Activated effector memory CD4-positive, alpha-beta T cell treated with Interleukin-2 at 50 U/mL for 16 hours (primary cell): ENCODE measurements around the gene CCDC192.
"Not testable (repeated sequence)": the region's sequence is repeated elsewhere in the genome, so short reads cannot be mapped to it uniquely, and the experiment has no call there.

Experiments
- DNase-seq: peaks from one replicate; pipeline ENCODE4 v3.0.0-alpha.2; 2020

The CCDC192 gene

DNA sequence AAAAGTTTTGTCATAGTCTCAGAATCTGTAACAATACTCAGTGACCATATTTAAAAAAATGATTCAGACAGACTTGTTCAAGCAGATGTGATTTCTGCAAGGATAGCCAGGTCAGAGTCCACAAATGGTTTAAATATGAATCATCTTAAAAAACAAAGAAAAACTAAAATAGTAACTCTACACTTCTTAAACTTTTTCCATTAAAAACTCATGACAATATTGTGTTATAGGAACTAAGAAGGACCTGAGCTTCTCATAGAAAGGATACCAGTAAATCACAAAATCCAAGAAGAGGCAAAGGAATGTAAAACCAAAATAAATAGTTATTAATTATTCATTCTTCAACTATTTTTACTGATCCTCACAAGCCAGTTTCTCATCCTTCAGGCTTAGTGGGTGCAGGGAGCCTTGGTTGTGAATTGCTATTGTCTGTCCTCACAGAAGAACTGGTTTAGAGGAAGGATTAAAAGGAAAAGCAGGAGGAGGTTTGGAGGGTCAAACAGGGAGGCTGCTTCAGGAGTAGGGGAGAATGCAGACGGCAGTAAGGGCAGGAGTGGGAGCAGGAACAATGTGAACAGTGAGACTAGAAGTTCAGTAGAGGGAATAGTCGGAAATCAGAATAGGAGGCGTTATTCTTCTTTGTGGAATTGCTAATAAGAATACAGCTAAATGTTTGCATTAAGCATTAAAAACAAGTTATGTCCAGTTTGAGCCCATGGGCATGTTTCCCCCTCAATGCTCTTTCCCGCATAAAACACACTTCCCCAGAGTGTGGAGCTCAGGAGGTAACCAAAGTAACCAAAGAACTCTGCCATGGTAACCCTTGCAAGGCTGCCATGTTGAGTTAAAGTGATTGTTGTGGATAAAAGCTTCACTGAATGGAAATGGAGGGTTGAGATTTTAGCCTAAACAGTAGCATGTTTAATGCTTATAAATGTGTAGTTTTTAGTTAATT lies 110.7 kb downstream of the CCDC192 start:
- DNase-seq: no peak

DNA sequence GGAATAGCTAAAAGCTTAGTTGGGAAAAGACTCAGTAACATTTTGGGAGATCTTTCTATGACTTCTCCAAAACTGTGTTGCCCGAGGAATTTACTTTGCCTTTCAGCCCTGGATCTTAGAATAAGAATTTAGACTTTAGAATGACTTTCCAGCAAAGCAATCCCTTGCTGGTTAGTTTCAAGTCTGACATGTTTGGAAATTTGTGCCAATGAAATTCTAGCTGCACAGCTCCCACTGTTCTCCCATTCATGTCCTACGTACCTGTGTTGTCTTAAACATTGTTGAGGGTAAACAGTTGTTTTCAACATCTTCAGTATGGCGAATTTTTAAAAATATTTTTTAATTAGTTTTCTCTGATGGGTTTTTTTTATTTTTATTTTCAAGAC lies 111.4 kb downstream of the CCDC192 start:
- DNase-seq: no peak

DNA sequence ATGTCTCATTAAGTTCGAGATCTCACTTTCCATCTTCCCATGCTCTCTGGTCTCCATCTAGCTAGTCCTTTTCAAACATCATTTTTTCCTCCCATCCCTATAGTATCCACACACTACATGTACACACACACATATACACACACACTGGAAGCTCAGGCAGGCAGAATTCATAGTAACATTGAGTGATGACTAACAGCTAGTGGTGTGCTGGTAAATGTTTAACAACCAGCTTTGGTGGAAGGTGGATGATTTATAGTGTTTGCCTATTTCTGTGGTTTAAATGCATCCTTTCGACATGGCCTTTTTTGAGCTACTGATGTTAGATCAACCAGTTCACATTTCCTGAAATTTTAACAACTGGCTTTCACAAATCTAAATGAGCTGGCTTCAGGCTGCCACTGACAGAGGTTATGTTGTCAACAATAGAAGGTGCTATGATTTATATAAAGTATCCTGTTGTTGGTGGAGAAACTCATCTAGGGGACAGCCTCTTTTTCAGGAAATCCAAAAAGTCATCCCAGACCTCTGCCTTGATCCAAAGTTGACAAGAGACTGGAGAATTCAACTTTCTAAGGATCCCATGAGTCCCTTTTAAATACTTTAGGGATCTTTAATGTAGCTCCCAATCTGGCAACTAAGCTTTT lies 117.8 kb downstream of the CCDC192 start:
- no peak for DNase-seq

DNA sequence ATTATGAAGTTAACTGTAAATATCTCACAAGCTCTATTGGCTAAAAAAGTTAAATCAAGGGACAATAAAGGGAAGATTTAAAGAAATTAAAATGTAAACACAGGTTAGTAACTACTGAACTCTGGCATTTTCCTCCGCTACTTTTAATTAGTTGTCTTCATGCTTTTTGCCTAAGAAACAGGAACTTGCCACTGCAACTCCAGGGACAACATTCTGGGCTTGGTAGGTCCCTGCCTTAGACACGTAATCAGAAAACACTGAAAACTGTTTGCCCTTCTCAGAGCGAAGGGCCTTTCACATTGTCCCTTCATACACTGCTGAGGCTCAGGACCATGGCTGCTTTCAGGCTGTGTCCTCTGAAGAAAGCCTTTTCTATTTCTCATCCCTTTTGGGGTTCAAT lies 118.7 kb downstream of the CCDC192 start:
- no peak for DNase-seq

DNA sequence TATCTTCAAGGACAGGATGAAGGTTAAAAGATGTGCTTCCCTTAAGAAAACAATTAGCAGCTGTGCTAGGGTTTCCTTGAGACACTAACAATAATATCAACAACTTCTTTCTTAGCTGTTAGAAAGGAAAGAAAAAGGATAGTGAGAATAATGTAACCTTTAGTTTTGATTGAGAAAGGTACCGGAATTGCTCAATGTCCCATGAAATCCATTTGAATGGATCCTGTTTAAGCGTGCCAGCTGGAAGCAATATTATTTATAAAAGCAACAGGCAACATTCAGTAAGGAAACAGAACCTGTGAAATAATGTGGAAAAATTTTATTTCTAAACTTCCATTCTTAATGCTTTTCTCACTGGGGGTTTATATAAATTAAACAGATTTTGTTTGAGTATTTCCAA lies 120.9 kb downstream of the CCDC192 start:
- DNase-seq: no peak

DNA sequence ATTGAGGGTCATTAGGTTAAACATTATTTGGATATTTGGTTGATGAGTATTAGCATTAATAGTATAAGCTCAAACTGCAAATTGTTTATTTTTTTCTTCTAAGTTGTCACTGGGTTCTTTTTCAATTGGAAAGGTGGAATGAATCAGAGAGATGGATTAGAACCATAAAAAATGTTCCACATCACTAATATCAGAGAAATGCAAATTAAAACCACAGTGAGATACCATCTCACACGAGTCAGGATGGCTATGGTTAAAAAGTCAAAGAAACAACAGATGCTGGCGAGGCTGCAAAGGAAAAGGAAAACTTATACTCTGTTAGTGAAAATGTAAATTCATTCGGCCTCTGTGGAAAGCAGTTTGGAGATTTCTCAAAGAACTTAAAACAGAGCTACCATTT lies 122.8 kb downstream of the CCDC192 start:
- DNase-seq: no peak

DNA sequence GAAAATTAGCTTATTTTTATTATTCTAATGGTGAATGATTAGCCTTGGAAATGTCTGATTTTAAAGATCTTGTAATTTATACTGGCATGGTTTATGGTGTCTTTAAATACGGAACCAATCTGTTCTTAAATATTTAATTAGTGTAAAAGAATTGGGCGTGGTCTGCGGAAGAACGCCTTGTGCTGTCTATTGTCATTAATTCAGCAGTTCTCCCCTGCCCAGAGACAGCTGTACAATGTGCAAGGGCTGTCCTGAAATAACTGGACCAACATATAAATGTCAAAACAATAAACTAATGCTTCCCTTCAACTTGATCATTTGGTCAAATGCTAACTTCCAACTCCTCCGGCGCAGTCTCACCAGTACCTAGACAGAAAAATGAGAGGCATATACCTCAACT lies 124.3 kb downstream of the CCDC192 start:
- DNase-seq: no peak

DNA sequence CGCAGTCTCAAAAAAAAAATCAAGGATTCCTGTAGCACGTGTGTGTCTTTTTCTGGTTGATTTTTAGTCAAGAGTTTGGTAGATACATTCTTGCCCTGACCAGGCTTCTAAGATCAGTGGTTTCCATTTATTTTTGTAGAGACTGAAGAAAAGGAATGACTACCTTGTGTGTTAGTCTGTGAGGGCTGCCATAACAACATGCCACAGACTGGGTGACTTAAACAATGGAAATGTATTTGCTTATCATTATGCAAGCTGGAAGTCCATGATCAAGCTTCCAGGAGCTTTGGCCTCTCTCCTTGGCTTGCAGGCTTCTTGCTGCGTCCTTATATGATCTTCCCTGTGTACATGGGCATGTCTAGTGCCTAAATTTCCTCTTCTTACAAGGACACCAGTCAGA lies 127.0 kb downstream of the CCDC192 start:
- no peak for DNase-seq

DNA sequence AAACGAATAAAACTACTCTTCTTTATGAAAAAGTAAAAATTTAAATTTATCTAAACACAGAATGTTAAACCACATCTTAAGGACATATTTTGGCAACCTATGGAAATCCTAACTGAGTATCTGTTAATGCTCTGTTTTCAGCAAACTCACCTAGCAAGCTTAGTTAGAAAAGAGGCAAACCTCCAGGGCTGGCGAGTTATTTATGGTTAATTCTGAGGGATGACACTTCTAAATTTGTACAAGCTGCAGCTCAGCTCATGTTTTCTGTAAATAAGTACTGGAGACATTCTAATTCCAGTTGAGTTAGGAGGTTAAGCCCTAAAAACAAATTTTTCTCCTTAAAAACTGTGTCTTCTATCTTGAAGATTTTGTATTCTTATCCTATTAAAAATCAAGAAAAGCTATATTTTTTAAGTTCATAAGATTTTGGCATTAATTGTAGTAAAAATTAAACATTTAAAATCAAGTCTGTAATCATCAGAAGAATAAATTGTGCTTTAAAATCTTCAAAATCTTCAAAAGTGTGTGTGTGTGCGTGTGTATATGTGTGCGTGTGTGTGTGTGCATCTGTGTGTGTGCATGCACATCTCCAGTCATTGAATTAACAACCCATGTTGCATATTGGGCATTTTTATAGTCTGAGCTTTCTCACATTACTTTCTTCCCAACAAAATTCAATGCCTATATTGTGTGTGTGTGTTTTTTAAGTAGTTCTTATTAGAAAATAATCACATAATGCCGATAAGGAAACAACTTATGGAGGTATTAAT lies 127.8 kb downstream of the CCDC192 start:
- DNase-seq: no peak

DNA sequence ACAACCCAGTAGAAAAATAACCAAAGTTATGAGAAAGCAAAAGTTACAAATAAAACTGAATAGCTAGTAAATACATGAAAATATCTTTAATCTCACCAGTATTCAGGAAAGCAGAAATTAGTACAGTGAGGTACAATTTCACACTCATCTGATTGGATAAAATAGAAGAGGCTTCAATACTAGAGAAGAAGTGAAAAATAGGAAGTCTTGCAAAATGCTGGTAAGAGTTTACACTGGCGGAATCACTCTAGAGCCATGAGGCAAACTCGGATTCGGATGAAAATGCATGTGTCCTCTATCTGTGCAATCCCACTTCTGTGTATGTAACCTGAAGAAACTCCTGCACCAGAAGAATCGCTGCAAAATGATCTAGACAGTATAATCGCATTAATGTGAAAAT lies 128.9 kb downstream of the CCDC192 start:
- no peak for DNase-seq

DNA sequence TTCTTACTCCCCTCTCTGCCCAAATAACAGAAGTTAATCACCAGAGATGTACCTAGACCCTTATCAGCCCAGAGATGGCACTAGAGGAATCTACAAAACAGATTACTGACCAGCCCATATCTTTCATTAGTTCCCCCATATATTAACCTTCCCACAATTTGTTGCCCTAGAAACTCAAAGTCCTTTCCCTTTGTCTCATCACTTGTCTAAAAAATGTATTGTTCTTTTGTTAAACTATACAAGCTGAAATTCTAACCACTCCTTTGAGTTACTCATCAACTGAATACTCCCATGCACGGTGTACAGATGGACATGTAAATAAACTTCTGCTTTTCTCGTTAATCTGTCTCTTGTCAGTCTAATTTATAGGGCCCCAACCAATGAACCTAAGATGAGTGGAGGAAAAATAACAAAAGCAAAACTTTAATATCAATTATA lies 130.9 kb downstream of the CCDC192 start:
- no peak for DNase-seq

DNA sequence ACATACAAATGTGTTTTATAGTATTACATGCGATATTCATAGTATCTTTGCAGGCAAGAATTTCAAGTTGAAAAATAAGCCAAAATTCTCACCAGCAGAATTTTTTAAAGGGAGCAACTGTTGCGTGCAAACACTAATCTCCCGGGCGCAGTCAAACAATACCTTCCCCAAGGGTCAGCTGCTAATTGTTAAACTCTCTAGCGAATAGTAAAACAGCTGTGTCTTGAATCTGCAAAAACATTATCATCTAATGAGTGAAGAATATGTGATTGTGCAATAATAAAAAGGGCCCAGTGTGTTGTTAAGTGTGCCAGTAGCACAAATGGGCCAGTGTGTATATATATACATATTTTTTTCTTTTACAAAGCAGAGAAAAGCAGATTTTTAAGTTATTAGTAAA lies 131.4 kb downstream of the CCDC192 start:
- no peak for DNase-seq

DNA sequence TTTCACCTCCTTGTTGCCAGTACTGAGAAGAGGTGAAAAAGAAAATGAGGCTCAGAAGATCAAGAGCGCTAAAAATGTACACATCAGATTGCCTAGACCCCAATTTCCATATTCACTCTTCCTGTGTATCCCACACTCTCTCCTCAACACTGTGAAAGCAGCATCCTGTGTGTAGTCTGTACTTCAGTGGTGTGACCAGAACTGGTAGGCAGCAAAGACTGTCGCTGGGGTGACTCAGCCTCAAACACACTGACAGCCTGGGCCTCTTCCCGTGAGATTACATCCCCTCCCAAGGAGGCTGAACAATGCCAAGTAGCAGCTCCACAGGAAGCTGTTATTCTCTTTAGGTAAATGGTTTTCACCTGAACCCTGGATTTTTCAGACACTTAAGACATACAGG lies 135.5 kb downstream of the CCDC192 start:
- no peak for DNase-seq

DNA sequence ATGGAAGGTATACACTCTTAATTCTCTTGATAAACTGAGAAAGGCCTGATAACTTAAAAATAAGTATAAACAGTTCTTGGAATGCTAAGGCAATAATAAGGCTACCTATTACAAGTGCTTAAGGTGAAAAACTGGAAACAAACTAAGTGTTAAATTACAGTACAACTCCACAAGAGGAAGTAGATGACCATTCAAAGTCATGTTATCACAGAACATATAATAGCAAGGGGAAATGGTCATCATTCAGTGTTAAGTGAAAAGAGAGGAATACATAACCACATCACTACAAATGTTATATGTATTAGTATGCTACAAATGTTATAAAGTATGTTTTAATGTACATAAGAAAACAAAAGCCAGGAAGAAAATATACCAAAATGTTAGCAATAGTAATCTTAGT lies 135.9 kb downstream of the CCDC192 start:
- no peak for DNase-seq

DNA sequence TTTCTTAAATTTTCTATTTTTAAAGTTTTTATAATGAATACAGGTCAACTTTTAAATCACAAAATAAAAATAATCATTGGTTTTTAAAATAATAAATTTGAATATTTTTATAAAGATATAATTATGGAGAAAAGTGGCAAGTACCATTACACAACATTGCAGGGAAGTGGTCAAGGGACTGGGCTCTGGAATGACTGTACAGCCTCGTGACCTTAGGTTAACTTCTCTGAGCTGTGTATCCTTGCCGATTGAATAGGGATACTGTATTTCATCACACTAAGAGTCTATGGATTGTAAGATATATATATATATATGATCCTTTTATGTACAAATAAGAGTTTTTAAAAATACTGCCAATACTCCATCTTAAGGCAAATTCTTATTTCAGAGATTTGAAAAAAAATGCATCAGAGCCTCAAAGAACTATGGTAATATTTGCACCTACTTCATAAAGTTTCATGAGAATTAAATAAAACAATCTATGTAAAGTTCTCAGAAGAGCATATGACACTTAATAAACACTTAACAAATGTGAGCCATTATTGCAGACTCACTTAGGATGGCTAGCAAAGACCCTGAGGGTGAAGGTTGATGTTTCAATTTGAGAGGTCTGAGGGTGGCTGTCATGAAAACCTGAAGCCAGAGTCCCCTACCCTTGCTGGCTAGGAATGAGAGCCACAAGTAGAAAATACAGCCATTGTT lies 136.5 kb downstream of the CCDC192 start:
- DNase-seq: no peak

DNA sequence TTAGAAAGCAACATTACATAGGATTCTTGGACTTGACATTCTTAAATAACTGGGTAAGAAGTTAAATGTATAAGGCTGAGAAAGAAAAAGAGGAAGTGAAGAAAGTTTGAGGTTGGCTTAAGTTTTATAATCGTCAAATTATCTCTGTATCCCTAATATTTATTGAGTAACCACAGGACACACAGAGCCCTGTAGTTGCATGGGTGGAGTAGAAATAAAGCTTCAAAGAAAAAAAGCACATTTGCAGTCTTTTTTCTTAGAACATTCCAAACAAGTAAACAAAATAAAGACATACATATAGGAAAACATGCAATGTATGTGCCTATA lies 137.0 kb downstream of the CCDC192 start:
- no peak for DNase-seq

DNA sequence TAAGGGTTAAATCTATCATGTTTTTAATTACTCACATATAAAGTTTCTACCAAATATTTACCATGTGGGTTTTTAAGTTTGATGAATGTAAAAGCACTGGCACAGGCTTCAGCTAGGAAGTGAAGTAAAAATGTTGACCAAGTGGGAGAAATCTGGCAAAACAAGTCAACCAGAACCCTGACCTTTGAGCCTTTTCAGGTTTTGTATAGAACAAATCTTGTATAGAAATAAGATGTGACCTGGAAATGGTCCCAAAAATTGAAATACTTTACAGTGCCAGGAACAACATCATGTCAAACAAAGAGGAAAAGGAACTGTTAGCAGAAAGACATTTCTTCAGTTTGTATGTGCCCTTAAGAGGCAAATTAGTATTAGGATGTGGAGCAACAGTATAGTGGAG lies 137.6 kb downstream of the CCDC192 start:
- no peak for DNase-seq

DNA sequence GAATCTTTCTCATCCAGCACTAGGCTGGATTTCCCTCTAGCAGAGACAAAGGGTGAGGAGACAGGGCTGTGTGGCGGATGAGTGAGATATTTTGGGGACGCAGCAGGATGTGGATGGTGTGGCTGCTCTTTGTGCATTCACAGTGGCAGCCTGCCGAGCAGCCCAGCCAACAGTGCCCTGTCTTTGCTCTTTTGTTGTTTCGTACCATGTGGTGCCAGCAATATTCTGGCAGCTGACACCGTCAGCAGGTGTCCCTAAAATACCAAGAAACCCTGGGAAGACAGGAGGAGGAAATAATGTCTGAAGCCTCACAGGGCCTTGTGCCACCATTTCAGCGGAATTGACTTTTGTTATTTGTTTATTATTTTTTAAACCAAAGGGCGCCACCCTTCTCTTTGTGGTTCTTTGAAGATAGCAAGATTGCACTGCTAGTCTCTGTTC lies 141.4 kb downstream of the CCDC192 start:
- DNase-seq: no peak

DNA sequence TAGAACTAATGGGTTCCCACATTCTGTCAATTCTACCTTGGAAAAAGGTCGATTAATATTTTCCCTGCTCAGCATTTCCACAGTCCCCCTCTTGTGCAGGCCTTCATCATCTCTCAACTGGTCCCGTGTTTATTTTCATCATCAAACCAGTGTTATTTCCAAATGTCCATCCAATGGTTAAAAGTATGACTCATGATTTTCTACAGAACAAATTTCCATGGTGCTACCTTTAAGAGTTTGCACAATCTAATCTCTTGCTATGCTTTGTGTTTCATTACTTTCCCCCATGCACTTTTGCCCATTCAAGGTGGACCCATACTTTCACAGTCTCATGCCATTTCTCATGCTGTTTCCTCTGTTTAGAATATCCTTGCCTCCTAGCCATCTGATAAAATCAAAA lies 143.7 kb downstream of the CCDC192 start:
- DNase-seq: no peak

DNA sequence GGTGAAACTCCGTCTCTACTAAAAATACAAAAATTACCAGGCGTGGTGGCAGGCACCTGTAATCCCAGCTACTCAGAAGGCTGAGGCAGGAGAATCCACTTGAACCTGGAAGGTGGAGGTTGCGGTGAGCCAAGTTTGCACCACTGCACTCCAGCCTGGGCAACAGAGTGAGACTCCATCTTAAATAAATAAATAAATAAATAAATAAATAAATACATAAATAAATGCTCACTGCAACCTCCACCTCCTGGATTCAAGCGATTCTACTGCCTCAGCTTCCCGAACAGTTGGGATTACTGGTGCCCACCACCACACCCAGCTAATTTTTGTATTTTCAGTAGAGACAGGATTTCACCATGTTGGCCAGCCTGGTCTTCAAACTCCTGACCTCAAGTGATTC lies 144.4 kb downstream of the CCDC192 start:
- DNase-seq: not testable (repeated sequence)

DNA sequence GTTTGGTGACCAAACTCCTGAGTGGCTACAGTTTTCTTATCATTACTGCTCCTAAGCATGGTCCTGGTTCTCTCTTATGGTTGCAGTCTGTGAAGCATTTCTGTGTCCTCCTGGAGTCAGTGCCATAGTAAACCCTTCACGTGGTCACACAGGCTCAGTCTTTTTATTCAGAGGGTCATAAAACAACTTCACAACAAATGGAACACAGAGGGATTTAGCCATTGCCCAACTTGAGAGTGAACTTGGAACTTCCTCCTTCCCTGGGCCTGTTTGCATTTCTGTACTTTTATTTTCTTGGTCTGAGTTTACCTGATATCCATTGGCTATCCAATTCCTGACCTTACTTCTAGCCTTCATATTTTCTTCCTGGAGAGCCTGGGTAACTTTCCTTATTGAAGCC lies 144.9 kb downstream of the CCDC192 start:
- DNase-seq: no peak

DNA sequence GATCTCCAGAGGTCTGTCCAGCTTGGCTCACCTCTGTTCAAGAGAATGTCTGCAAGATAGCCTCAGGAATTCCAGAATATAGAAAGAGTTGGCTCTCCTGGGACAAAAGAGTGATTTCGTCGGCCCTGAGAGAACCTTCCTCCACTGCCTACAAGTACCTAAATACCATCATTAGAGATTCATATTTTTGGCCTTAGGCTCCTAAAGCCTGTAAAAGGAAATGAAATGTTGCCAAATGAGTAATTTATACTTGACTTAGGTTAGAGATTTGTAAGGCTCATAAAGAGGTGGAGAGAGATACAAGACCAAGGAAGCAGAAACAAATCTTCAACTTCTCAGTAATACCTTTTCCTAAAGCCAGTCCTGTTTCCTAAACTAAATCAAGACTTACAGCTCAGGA lies 146.2 kb downstream of the CCDC192 start:
- DNase-seq: no peak

DNA sequence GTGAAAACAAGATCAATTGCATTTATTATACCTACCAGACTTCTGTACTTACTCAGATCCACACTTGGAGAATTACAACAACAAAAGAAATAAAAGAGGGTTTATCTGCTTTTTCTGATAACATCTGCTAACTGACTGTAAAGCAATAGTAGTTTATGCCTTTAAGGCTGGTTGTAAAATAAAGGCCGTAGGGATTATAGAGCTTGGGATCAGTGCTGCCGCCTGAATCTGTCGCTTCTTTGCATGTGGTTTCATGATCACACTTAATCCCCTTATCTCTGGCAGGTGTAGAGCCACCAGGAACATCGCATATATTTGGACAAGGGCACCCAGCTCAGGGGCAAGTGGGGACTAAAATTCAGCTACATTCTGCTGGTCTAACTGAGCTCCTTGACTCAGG lies 146.7 kb downstream of the CCDC192 start:
- DNase-seq: no peak
